Measurements from ENCODE around the gene JCAD. TPM values are rescaled to one million over a fixed set of nuclear protein-coding genes. Genes with fewer than 3 reads are reported as not detected.

JCAD gene, protein sequence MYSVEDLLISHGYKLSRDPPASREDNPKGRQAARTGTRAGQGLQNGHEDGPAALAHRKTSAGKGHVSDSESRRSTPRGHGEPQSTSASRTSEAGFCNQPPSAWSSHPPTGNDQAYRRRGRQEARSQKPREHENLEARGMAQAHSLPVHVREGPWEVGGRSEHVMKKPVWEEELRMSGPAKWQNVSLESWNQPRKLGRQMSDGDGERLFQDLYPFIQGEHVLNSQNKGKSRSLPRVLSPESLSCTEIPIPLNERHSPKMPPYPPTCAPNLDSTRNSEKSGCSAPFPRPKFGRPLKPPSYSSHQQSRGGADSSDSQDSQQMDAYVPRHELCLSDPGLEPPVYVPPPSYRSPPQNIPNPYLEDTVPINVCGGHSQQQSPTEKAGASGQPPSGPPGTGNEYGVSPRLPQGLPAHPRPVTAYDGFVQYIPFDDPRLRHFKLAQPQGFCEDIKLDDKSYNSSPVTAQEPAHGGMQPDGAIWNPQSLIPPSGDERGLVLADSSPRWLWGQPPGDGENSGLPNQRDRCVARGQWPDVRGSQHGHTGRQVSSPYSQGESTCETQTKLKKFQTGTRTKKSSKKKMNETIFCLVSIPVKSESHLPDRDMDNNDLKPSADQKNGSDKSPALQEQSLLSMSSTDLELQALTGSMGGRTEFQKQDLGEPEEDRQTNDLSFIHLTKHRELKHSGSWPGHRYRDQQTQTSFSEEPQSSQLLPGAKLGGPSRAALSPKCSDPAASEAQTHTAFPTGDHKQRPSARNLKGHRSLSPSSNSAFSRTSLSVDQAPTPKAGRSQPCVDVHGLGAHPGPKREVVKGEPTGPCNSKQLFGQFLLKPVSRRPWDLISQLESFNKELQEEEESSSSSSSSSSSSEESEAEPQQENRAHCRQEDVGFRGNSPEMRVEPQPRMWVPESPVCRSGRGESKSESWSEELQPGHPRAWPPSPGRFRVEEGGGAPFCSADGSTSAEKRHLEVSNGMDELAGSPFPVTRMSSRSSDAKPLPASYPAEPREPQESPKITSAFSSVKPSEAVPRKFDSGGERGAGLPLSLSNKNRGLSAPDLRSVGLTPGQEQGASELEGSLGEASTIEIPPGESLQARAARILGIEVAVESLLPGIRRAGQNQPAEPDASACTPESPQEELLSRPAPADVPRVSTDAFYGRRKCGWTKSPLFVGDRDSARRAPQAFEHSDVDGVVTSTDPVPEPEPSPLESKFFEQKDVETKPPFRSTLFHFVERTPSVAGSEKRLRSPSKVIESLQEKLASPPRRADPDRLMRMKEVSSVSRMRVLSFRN (N-terminal part only)
- total RNA-seq, result 11.9 TPM

DNA sequence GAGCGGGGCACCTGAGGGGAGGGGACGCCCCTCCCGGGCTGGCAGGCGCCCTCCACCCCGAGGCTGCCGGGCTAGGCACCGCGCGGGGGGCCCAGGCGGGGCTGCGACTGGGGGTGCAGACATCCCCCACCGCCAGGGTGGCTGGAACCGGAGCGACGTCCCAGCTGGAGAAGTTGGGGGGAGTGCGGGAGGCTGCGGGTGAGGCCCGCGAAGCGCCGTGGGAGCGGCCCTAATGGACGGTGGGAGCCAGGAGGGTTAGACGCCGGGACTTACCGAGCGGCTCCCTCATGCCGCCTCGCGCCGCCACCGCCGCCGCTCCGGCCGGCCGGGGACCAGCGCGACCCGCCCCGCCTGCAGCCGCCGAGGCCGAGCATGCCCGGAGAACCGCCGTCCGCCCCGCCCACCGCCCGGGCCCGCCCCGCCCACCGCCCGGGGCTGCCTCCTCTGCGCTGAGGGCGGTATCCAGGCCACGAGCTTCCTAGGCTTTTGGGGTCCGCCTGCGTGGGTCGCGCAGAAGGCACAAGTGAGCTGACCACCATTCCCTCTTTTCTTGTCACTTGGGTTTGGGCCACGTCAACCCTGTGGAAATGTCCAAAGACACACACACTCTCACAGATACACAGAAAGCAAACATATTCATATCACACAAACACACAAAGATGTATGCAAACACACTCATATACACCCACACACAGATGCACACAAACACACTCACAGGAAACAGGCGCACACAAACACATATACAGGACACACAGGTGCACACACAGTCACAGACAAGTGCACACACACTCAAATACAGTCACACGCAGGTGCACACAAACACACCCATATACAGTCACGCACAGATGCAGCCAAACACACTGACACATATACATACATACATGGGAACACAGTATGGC lies at the start of gene JCAD:
Gene JCAD (minus strand): TSS at position 378 of the 899 bp plus-strand sequence. CDS start 11,774 bp downstream, outside the sequence.

